ENCODE data around the gene THBD.

Gene THBD

GRCh38 chr20:23050076-23050838 is 785 bp upstream of the THBD start:
- DNase-seq (ENCODE audit: low spot score): peak; percentile 35

DNA sequence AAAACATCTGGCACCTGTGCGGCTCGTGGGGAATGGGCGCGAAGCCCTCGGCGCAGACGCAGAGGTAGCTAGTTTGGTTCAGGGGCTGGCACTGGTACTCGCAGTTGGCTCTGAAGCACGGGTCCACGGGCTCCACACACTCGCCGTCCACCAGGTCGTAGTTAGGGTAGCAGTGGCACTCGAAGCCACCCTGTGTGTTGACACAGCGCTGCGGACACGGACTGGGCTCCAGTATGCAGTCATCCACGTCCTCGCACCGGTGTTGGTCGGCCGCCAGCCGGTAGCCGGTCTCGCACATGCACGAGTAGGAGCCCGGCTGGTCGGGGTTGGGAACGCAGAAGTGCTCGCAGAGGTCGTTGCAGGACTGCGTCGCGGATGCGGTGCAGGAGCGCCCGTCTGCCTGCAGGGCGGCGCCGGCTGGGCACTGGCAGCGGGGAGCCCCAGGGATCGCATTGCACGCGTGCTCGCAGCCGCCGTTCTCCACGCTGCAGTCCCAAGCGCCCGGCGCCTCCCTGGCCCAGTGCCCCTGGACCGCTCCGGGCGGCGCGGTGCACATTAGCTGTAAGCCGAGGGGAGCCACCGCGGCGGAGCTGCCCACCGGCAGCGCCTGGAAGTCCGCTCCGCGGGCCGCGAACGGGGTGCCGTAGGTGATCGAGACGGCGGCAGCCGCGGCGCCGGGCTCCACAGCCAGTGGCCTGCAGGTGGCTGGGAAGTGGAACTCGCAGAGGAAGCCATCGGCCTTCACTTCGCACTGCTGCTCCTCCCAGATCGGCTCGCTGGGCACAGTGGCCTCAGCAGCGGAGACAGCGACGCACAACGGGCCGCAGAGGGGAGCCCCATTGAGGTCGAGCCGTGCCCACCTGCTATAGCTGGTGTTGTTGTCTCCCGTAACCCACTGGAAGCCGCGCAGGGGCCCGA is 930 bp downstream of the THBD start:
- in situ Hi-C loops (cut with MboI; ENCODE audit: low sequenced_read_pairs, unreplicated experiment): no loop called here
- DNase-seq (ENCODE audit: low spot score): peak; percentile 56
- TF ChIP-seq, protein P1, sequence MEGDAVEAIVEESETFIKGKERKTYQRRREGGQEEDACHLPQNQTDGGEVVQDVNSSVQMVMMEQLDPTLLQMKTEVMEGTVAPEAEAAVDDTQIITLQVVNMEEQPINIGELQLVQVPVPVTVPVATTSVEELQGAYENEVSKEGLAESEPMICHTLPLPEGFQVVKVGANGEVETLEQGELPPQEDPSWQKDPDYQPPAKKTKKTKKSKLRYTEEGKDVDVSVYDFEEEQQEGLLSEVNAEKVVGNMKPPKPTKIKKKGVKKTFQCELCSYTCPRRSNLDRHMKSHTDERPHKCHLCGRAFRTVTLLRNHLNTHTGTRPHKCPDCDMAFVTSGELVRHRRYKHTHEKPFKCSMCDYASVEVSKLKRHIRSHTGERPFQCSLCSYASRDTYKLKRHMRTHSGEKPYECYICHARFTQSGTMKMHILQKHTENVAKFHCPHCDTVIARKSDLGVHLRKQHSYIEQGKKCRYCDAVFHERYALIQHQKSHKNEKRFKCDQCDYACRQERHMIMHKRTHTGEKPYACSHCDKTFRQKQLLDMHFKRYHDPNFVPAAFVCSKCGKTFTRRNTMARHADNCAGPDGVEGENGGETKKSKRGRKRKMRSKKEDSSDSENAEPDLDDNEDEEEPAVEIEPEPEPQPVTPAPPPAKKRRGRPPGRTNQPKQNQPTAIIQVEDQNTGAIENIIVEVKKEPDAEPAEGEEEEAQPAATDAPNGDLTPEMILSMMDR (IDR thresholded peaks at IDR 0.05; ENCODE audit: borderline replicate concordance, control extremely low read depth, extremely low read depth, insufficient read depth, missing control alignments): no peak

More at GRCh38 chr20:23050076-23050838, 785 bp upstream of the THBD start:
- TF ChIP-seq, protein P1 (IDR thresholded peaks at IDR 0.05; ENCODE audit: borderline replicate concordance, control extremely low read depth, extremely low read depth, insufficient read depth, missing control alignments): no peak
- in situ Hi-C loops (cut with MboI; ENCODE audit: low sequenced_read_pairs, unreplicated experiment): no loop called here

DNA sequence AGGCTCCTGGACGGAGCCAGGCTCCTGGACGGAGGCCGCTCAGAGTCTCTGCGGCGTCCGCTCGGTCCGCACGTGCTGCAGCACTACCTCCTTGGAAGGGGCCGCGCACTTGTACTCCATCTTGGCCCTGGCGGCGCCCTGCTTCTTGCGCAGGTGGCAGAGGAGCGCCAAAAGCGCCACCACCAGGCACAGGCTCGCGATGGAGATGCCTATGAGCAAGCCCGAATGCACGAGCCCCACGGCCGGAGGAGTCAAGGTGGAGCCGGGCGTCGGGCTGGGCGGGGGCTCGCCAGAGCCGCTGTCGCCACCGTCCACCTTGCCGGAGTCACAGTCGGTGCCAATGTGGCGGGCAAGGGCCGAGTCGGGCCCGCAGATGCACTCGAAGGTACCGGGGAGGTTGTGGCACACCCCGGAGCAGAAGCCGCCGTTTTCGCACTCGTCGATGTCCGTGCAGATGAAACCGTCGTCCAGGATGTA is 1.7 kb downstream of the THBD start:
- in situ Hi-C loops (cut with MboI; ENCODE audit: low sequenced_read_pairs, unreplicated experiment): no loop called here
- TF ChIP-seq, protein P1 (IDR thresholded peaks at IDR 0.05; ENCODE audit: borderline replicate concordance, control extremely low read depth, extremely low read depth, insufficient read depth, missing control alignments): no peak
- no peak for DNase-seq (ENCODE audit: low spot score)

DNA sequence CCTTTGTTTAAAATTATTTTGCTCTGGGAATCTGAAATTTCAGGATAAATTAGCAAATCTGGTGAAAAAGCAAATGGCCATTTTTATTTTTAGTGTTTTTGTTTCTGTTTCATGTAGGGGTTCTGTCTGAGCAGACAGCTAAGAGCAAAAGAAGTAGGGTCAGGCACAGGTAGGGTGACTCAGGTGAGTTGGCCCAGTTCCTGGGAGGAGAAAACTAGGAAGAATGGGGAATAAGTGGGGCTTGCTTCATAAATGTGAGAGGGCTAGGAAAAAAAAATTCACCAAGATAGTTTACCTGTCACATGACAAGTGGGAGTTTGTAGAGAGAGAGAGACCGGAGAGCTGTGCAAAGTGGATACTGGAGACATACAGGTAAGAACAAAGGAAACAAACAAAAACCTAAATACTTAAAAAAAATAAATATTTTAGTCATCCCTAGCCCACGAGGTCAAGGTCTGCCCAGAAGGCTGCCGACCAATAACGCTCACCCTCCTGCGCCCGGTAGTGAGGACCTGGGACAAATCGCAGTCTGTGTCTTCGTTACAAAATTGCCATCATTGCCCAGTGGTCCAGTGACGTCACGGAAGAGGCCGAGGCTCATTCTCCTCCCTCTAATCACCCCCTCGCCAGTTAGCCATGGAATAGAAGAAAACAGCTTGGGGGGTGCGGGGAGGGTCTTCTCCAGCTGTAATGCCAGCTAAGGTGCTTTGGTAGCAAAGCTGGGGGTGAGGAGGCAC is 2.3 kb downstream of the THBD start:
- in situ Hi-C loops (cut with MboI; ENCODE audit: low sequenced_read_pairs, unreplicated experiment): no loop called here
- TF ChIP-seq, protein P1 (IDR thresholded peaks at IDR 0.05; ENCODE audit: borderline replicate concordance, control extremely low read depth, extremely low read depth, insufficient read depth, missing control alignments): no peak
- DNase-seq (ENCODE audit: low spot score): no peak

DNA sequence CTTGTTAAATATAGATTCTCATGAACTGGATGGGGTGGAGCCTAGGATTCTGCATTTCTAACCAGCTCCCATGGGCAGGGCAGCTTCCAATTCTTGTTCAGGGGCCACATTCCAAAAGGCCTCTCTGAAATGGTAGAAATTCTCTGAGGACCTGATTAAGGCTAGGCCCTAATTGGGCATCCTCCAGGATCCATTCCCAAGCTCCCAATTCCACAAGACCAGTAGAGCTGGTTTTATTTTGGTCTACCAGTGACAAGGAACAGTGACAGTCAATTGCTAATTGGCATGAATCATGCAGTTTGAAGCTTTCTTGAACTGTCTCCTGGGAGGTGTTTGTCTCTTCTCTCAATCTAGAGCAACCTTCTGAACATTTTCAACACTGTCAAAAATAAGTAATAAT is 3.0 kb downstream of the THBD start:
- no peak for DNase-seq (ENCODE audit: low spot score)
- in situ Hi-C loops (cut with MboI; ENCODE audit: low sequenced_read_pairs, unreplicated experiment): no loop called here
- TF ChIP-seq, protein P1 (IDR thresholded peaks at IDR 0.05; ENCODE audit: borderline replicate concordance, control extremely low read depth, extremely low read depth, insufficient read depth, missing control alignments): no peak

- TF ChIP-seq, protein P1 (IDR thresholded peaks at IDR 0.05; ENCODE audit: borderline replicate concordance, control extremely low read depth, extremely low read depth, insufficient read depth, missing control alignments): no peak
- no peak for DNase-seq (ENCODE audit: low spot score)
- in situ Hi-C loops (cut with MboI; ENCODE audit: low sequenced_read_pairs, unreplicated experiment): no loop called here
Observed at GRCh38 chr20:23043376-23043775, 6.1 kb downstream of the THBD start.

Measured in GM13976 (cell line).